Stimulated activated CD8-positive, alpha-beta memory T cell treated with anti-CD3 and anti-CD28 coated beads, Interleukin-7, amount 100 ng/mL, for 1 hour (primary cell): ENCODE data around the gene SPRED2.
"Not testable (repeated sequence)": the region's sequence is repeated elsewhere in the genome, so short reads cannot be mapped to it uniquely, and the experiment has no call there.

Source experiments
- DNase-seq, 2 donors: peaks; one replicate each; pipeline ENCODE4 v3.0.0-alpha.2; 2020; ENCODE audit warnings: low read depth in 2 of 2

SPRED2 gene

DNA sequence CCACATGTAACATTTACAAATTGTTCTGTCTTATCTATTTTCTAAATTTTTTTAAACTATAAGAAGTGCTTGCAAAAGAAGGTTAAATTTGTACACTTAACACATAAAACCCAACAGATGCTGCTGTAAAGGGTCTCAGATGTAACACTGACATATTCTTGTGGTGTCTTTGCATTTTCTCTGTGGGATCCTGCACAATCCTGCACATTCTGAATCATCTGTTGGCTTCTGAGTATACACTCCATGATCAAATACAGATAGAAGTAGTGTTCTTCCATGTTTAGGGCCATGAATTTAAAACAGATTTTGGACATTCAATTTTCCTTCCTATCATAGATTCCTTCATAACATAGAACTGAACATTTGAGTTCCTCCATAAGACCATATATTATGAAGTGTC lies 89.0 kb downstream of the SPRED2 start:
- DNase-seq = no peak

DNA sequence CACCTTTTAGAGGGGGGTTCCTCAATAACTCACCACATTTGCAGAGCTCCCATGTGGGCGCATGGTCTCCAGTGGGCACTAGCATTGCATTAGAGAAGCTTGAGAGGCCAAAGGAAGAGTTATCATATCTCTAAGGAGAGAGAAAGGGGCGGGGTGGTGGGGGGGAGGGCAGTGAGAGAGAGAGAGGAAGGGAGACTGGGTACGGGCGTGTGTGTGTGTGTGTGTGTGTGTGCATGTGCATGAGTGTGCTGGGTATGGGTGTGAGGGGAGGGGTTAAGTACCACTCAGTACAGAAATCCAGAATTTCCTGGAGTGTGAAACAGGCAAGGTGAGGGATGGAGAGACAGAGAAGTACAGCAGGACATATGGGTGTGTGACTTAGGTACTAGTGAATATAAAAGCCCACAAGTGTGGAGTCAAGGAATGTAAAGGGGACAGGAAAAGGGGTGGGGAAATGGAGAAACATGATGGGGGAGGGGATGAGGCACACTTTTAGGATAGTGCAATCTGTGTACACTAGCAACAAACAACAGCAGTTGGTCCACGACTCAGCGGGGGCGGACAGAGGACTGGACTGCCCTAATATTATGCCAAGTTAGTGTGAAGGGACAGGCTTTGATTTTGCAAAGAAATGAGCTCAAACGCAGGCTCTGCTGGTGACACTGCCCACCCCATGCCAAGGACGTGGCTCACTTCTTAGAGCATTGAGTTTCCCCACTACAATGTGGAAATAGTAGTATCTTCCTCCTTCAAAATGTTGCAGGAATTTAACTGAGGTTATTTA lies 91.3 kb downstream of the SPRED2 start:
- DNase-seq = no peak

DNA sequence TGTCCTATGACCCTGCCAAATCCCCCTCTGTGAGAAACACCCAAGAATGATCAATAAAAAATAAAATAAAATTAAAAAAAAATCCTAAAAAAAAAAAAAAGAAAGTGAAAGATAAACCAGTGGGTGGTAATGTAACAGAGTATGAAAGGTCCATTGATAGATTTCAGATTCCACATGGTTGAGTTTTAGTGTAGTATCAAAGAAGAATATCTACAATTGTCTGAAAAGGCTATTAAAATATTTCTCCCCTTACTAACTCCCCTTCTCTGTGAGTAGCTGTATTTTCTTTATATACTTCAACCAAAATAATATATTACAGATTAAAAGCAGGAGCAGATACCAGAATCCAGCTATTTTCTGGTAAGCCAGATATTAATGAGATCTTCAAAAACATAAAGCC lies 92.8 kb downstream of the SPRED2 start:
- no peak for DNase-seq

DNA sequence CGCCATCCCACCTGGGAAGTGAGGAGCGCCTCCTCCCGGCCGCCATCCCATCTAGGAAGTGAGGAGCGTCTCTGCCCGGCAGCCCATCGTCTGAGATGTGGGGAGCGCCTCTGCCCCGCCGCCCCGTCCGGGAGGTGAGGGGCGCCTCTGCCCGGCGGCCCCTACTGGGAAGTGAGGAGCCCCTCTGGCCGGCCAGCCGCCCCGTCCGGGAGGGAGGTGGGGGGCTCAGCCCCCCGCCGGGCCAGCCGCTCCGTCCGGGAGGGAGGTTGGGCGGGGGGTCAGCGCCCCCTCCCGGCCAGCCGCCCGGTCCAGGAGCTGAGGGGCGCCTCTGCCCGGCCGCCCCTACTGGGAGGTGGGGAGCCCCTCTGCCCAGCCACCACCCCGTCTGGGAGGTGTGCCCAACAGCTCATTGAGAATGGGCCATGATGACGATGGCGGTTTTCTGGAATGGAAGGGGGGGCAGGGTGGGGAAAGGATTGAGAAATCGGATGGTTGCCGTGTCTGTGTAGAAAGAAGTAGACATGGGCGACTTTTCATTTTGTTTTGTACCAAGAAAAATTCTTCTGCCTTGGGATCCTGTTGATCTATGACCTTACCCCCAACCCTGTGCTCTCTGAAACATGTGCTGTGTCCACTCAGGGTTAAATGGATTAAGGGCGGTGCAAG lies 93.4 kb downstream of the SPRED2 start:
- DNase-seq = not testable (repeated sequence)

DNA sequence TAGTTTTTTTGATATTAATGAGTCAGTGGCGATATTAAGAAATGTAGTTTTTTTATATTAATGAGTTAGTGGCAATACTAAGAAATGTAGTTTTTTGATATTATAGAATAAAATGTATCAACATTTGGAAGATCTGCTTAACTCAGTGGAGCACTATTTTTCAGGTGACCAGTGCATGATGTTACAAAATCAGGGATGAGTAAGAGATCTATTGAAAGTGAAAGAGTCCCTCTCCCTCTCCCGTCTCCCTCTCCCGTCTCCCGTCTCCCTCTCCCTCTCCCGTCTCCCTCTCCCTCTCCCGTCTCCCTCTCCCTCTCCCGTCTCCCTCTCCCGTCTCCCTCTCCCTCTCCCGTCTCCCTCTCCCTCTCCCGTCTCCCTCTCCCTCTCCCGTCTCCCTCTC lies 94.5 kb downstream of the SPRED2 start:
- not testable (repeated sequence) for DNase-seq

DNA sequence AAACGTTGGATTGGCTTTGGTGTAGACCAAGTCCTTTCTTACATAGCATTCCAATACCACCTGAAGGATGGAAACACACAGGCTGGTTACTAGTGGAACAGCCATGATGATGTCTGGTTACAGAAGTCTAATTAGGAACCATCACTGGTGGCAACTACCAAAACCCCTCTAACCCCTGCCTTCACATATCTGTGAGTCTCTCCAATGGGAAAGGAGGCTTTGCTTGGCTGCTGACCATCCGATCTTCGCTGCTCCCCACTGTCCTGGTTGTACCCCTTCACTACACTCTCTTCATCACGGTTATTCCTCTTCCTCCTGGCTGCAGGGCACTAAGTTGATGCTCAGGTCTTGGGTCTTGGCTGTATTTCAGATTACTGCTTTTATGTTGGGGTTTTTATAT lies 97.7 kb downstream of the SPRED2 start:
- no peak for DNase-seq

DNA sequence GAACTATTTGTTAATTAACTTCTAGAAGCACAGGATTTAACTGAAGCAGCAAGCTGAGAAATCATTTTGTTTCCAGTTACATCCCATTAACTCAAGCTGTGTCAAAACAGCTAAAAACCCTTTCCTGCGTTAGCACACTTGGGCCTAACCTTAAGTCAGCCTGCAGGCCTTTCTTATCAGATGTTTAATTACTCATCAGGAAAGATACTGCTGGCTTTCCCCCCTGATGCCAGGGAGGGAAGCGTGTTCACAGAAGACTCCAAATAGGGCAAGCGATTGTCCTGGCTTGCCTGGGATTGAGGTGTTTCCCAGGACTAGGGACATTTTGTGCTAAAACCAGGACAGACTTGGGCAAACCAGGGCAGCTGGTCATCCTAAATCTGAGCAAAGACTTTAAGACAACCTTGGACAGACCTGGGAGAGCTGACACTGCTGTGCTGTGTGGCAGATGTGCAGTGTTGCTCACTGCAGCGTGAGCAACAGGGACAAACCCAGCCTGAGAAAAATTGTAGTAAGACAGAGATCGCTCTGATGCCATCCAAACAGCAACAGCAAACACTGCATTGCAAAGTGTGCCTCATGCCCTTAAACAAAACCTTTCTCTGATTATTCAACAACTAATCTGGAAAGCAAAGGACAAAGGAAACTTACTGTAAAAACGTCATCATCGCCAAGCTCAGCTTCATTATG lies 100.9 kb downstream of the SPRED2 start:
- DNase-seq = no peak

DNA sequence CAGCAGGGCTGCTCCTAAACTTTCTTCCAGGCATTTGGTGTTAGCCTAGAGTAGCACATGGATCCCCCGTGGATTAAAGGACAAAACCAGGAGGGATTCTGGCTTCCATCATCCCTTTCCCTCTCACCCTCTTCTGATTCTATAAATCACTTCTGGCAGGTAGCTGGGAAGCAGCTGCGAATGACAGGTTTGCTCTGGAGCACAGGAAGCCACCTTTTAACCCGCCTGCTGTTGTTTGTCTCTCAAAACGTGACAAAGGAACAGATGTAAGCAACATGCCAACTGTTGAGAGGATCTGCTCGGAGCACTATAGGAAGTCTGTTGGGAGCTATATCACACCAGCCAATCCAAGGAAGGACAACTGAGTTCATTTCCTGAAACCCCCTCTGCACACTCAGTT lies 102.9 kb downstream of the SPRED2 start:
- no peak for DNase-seq

DNA sequence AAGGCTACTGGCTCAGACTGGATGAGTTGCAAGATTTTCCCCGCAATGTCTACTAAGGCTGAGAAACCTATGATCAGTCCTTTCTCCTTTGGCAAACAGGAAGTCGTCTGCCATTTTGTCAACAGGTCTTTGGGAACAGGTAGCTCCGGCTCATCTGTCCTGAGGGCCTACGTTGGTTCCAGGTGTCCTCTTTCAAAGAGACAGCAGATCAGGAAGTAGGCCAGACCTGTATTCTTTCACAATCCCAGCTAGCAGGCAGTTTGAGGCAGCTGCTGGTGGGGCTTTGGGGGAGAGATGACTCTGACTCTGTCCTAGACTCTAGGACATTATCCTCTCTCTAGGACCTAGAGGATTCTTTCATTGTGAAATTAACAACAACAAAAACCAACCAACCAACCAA lies 106.1 kb downstream of the SPRED2 start:
- DNase-seq = no peak

DNA sequence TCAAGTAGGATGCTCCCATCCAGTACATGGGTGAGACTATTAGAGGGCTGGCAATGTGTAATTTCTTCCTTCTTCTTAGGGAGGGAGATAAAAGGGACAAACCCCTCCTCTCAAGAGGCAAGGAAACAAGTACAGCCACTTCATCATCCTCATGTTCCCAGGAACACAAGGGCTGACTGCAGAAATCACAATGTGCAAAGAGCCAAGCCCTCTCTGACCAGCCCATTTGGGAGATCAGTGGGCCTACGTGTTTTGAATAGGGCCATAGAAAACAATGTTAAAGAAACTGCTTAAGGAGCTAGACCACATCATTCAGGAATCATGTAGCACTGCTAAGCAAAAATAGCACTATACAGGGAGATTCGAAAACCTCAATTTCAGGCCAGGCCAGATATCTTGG lies 107.3 kb downstream of the SPRED2 start:
- DNase-seq = no peak

DNA sequence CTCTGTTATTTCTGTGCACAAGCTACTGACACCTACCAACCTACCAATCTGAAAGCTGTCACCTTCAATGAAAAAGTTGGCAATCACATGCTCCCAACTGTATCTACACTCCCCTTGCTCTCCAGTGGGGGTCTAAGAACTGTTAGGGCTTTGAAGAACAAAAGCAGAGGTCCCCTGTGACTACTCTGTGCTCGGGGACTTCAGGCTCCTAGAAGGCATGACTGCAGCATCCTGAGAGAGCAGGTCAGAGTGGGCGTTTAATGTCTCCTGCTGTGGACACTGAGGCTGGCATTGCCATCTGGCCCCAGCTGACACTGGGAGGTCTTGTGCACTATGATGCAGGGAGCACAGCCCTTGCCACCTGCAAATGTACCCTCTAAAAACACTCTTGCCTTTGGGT lies 111.5 kb downstream of the SPRED2 start:
- no peak for DNase-seq

DNA sequence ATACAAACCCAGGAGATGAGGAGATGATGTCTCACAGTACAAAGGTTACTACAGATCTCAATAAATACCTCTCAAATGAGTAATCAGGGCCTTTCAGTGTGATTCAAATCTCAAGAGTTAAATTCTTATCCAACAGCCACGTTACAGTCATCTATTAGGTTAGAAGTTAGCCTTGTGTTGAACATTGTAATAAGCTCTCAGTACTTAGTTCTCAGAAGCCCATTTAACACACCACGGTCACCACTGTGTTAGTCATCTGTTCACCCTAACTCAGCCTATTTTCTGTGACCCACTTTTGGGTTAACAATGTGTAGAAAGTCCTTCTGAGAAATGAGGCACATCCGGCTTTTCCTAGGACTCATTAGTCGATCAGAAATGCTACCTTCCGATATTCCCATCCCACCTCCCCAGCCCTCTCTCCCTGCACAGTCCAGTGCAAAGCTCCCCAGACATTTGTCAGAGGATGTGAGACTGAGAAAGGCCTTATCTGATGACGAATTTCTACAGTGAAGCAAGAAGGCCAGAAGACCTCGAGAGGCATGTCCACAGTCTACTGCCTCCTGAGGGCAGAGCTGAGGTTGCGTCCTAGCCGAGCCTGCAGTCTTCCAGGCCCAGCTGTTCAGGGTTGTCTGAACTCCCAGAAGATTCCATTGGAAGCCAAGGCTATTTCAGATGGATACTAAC lies 112.2 kb downstream of the SPRED2 start:
- no peak for DNase-seq

DNA sequence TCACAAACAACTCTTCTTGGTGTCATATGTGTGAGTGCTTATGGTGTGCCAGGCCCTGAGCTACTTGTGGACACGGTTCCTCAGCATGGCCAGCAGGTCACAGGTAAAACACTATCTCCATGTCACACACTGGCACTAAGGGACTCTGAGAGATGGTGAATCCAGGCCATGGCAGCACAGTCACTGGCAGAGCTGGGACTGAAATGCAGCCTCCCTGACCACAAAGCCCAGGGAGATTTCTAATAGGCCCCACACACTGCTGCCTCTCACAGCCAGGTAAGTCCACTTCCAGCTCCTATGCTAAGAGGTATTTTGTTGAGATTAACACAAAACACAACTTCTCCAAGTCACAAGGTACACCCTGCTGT lies 112.7 kb downstream of the SPRED2 start:
- DNase-seq = no peak

DNA sequence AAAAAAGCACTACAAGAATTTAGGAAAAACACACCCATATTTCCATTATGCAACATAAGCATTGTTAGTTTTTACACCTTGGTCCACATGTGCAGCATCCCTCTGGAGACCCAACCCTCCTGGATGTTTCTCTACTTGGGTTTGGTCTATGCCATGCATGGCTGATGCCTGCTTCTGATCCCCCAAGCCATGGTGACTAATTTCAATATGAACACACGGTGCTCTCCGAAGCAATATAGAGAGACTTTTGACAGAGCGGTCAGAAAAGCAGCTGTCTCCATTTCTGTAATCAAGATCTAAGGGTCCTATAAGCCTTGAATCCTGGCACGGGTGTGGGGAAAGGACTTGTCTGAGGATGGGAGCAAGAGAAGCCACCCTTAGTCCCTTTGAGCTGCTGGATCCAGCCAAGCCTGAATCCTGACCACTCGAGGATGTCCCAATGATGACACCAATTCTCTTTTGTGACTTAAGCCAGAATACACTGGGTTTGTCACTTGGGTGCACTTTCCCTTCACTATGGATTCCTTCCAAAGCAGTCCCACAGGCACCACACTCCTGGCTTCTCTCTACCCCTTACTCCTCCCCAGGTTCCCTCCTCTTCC lies 113.2 kb downstream of the SPRED2 start:
- no peak for DNase-seq

DNA sequence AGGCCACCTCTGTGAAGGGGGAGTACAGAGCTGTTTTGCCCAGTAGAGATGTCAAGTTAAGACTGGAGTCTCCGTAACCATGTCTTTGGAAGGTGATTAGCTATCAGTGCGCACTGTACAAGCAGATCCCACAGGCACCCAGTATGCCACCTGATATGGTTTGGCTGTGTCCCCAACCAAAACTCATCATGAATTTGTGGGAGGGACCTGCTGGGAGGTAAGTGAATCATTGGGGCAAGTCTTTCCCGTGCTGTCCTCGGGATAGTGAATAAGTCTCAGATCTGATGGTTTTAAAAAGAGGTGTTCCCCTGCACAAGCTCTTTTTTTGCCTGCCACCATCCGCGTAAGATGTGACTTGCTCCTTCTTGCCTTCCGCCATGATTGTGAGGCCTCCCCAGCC lies 114.6 kb downstream of the SPRED2 start:
- no peak for DNase-seq

DNA sequence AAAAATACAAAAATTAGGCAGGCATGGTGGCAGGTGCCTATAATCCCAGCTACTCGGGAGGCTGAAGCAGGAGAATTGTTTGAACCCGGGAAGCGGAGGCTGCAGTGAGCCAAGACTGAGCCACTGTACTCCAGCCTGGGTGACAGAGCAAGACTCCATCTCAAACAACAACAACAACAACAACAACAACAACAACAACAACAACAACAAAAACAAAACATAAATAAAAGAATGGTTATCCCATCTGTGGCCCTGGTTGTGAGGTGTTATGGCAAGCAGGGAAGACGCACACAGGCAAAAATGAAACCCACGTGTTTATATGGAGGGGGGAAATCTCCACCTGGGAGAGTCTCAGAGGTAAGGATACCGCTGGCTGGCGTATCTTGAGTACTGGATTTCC lies 115.0 kb downstream of the SPRED2 start:
- DNase-seq = not testable (repeated sequence)

DNA sequence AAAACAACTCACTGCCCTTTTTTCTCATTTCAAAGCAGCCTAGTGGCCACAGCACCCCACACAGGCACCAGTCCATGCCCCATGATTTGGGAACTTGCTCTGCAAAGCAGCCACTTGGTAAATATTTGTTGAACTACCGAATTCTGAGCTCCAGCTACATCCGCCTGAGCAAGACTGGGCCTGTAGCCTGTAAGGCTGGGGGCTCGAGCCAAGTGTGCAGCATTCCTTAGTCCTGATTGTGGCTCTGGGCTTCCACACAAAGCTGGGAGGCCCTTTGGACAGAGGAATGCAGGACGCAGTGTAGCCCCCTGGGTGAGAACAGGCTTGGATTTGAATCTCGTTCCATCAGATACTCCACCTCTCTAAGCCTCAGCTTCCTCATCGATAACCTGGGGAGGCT lies 116.3 kb downstream of the SPRED2 start:
- DNase-seq = no peak

DNA sequence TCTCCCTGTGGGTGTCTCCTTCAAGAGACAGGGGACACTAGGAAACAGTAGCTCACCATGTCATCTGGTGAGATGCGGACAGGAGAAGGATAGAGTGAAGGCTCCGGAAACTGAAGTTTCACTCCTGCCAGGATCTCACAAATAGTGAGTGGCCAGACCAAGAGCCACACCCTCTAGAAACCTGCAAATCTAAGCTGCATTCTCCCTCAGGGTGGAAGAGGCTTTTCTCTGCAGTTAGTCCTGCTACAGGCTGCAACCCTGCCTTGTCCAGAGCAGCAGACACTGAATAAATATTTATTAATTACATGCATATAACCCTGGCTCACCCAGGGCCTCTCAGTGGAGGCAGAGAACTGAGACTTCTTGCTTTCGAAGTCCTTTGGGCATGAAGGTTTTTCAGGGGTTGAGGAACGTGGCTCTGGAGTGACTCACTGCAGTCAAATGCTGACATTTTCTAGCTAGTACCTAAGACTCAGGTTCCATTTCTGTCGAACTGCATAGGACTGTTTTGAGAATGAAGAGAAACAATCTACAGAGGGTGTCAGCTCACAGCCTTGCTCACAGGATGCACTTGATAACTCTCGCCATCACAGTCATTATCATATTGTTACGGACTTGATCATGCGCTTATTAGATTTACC lies 117.5 kb downstream of the SPRED2 start:
- no peak for DNase-seq

DNA sequence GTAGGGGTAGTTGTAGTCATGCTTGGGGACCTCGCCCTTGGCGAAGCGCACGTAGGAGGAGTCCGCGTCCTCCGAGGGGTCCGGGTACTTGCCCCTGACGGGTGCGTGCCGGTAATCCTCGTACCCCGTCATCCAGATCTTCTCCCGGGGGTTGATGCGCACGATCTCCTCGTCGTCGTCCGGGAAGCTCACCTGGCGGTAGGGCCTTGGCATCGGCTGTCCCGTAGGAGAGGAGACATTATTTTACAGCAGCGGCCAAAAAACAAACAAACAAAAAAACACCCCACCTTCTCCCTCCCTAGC lies 118.5 kb downstream of the SPRED2 start:
- DNase-seq = no peak

DNA sequence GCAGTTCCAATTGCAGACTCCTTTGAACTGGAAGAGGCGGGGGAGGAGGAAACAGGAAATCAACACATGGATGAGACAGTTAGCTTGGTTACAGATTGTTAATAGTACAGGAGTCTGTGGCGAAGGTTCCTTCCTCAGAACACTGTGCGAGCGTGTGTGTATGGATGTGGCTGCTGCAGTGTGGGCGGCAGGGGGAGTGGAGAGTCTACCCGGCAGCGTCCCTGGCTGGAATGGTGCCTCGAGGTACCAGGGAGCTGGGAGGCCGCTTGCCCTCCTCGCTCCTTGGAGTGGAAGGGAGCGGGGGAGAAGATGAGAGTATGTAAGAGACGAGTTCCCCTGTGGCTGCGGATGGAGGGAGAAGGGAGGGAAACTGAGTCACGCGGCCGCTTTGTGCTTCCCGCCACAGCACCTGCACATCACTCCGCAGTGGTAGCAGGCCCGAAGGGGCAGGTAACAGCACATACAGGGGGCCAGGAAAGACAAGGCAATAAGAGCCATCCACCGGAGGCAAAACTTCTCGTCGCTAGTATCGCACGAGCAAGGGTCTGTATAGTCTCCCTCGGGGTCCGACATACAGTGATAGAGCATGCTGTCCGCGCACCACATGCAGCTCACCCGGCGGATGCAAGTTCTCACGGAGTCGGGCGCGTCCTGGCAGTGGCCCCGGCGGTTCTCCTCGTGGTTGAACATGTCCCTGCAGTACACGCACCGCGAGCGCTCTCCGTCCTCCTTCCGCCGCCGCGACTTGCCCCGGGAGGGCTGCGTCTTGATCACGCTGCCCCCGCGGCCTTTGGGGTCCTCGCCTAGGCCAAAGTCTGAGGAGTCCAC lies 119.1 kb downstream of the SPRED2 start:
- no peak for DNase-seq

DNA sequence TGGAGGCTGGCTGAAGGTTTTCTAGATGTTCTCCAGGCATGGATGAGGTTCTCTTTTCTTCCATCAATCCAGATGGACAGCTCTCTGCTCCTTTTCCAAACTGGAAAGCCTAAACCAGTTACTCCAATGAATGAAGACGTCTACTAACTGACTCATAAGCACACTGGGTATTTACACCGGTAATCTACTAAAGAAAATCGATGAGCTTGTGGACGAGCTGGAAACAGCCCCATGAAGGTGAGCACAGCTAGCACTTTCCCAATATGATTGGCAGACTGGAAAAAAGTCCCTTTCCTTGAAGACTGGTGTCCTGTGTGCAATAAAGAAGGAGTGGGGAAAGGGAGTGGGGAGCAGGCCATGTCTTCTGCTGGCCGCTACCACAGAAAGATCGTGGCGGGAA lies 120.8 kb downstream of the SPRED2 start:
- DNase-seq = no peak
